T-helper 1 cell treated with Interleukin-12 subunit alpha and Interleukin-12 subunit beta and Interleukin-4 antibody, amounts not matched to agents 30 ng/mL and 1 ng/mL, for 36 hours (primary cell): ENCODE measurements around the gene UQCRQ. TPM values are rescaled to one million over a fixed set of nuclear protein-coding genes. Genes with fewer than 3 reads are reported as not detected.

Experiments used
- intact Hi-C: fragments of 100-400 bp; cut with micrococcal nuclease; formaldehyde crosslinking; loops from one replicate; pipeline ENCODE4 v1.15.1; 2024
- total RNA-seq: library from RNA; stranded (reverse); gene quantifications from 2 replicates; pipeline ENCODE4 v1.2.3, GENCODE V29; 2022

Gene UQCRQ
- 324 and 333 TPM in 2 replicates for total RNA-seq

DNA sequence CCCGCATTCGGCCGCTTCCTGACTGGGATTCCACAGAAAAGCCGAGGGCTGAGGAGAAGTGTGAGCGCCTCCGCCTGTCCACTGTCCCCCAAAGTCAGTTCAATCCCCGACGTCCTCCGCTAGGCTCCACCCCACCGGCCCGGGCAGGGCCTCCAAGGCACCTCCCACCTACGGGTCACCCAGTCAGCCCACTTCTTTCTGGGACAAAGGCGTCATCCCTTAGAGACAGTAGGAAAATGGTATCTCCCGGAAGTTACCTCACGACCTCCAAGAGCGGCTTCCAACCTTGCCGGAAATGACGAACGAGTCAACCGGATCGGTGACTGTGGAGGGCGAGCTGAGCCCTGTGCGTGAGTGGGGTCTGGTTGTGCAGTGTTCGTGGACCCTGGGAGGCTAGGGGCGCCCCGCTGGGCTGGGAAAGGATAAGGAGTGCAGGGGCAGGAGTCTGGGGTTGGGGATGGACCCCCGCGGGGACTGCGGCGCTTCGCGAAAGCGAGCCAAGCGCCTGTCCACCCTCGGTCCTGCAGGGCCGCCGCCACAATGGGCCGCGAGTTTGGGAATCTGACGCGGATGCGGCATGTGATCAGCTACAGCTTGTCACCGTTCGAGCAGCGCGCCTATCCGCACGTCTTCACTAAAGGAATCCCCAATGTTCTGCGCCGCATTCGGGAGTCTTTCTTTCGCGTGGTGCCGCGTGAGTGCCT is at the start of gene UQCRQ, which contains the start of gene GDF9:
Gene UQCRQ (plus strand): TSS at position 301 of the 704 bp plus-strand sequence. CDS start 240 bp downstream, at position 541.
Gene GDF9 (minus strand): TSS at position 128 of the 704 bp plus-strand sequence. CDS start 1,936 bp downstream, outside the sequence.
- intact Hi-C loops, result loop anchor here (1.0 to 10.0 kb wide), 14 partner anchors 36 to 1891 kb away; partner anchors contain the start of genes AFF4, C5orf15, DDX46 and FNIP1

DNA sequence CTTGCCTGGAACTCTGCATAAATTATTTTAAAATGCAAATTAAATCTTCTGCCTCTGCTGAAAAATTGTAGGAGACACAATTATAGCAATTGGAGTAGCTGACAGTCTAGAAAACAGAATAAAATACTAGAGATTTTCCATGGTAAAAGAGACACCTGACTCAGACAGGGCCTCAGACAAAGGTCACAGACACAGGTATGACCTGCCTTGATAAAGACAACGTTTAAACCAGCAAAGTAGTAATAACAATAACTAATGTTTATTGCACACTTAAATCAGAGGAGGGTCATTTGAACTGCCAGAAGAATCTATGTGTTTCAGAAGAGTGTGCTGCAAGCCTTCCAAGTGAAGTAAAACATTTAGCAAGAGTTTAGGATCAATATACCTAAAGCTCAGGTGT is 49.4 kb upstream of the UQCRQ start:
- intact Hi-C loops, result no loop called here

DNA sequence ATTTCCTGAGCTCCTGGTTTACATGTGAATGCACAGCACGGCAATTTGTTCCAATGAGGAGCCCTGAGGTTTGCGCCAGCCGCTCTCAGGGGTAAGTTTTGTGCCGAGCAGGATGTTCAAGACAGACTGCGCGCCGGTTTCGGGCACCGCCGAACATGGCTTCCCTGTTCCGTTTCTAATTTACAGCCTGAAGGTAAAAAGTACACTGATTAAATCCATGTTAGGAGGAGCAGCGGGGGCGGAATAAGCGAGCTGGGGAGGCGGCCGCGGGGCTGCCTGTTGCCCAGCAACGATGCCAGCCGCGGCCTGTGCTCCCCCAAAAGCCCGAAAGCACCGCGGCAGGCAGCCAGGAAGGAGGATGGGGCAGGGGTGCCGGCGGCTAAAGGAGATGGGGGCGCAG is 47.0 kb upstream of the UQCRQ start:
- intact Hi-C loops, result no loop called here

GRCh38 chr5:132820162-132820754 is 46.2 kb upstream of the UQCRQ start:
- intact Hi-C loops, result loop anchor here (1.0 to 2.0 kb wide), 6 partner anchors 73 to 435 kb away; partner anchors contain the start of genes CCNI2 and KIF3A

DNA sequence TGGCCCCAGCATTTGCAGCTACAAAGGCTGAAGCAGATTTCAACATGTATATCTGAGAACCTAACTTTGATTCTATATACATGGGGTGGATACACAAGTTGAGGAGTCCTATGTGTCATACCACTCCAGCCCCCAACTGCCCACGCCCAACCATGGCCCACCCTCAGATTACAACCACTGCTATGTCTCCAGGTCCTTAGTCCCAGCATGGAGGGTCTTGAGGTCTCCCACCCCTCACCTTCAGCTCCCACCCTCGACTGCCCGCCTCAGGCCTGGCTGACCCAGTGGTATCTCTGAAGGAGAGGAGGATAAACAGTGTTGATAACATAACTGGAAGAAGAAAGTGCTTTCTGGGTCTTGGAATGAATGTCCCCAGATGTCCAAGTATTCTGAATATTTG is 45.1 kb upstream of the UQCRQ start:
- intact Hi-C loops, result loop anchor here (2.0 kb wide), 1 partner anchor 85 kb away; the partner anchor contains the start of gene KIF3A

DNA sequence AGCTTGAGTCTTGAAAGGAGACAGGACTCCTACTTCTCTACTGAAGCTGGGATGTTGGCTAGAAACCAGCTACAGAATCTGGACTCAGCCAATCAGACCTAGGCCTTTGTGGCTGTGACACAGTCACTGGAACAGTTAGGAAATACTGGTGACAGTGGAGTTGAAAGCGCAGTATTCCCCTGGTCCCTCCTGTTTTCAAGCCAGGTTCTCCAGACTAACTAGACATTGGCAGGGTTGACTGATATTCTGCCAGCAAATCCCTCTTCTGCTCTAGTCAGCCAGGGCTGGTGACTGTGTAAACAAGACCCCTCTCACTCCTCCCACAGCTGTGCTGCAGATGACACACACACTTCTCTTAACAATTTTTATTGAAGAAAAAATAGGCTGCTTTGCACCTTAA is 44.7 kb upstream of the UQCRQ start:
- intact Hi-C loops, result loop anchor here (2.0 kb wide), 1 partner anchor 85 kb away; the partner anchor contains the start of gene KIF3A

DNA sequence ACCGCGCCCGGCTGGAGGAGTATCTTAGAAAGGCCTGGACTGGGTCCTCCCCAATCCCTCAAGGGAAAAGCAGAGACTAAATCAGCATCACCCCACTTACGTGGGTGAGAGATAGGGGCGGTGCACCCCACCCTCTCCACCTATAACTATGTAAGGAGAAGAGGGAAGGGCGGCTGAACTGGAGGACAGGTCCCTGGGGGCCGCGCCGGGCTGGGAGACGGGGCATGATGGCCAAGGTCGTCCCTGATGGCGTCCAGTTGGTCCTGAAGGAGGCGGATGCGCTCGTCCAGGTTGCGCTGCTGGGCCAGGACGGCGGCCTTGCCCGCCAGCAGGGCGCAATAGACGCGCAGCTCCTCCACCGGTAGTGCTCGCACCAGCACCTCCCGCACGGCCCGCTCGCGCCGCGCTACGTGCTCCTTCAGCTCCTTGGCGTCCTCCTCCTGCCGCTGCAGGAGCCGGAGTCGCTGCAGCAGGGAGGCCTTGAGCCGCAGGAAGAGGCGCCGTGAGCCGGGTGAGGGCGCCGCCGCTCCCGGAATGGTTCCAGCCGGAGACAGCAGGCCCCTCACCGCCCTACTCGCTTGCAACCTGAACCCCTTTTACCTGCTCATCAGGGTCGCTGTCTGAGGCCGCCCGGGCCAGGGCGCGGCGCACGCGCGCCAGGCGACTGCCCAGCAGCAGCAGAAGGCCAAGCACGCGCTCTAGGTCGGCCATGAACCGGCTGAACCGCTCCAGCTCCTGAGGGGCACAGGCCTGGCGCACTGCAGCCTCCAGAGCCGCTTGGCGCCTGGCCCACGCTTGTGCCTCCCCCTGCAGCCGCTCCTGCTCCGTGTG is 43.6 kb upstream of the UQCRQ start:
- intact Hi-C loops, result no loop called here

- intact Hi-C loops, result no loop called here
These were observed 42.9 kb upstream of the UQCRQ start for GRCh38 chr5:132823481-132824050.

- intact Hi-C loops, result no loop called here
These were observed 42.0 kb upstream of the UQCRQ start for GRCh38 chr5:132824426-132824825.

DNA sequence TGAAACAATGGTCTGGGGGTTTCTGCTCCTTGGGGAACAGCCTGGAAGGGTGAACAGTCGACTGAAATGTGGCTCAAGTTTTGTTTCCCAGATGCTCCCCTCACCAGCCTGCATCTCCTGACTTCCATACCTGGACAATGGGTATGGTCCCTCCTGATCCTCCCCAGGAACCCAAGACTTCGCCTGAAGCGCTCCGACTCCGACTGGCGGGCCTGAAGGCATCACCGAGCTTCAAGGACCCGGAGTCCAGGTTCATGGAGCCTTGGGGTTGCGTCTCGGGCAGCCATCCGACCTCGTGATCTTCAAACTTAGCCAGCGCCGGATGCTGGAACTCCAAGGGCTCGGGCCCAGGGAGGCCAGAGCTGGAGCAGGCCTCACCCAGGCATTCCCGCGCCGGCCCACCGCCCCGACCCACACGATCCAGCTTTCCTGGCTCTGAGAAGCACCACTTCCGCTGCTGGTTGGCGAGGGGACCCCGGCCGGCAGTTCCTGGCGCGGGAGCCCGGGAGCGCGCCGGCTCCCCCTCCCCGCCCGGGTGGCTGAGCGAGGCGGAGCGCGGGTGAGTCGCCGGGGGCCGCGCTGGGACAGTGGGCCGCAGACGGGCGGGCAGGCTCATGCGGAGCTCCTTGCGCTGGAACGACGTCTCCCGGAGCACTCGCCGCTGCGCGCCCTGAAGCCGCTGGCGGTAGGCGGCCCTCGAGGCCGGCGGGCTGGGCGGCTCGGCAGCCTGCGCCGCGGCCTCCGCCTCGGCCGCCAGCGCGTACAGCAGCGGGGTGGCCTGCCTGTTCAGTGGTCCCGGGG is 41.2 kb upstream of the UQCRQ start:
- intact Hi-C loops, result no loop called here

DNA sequence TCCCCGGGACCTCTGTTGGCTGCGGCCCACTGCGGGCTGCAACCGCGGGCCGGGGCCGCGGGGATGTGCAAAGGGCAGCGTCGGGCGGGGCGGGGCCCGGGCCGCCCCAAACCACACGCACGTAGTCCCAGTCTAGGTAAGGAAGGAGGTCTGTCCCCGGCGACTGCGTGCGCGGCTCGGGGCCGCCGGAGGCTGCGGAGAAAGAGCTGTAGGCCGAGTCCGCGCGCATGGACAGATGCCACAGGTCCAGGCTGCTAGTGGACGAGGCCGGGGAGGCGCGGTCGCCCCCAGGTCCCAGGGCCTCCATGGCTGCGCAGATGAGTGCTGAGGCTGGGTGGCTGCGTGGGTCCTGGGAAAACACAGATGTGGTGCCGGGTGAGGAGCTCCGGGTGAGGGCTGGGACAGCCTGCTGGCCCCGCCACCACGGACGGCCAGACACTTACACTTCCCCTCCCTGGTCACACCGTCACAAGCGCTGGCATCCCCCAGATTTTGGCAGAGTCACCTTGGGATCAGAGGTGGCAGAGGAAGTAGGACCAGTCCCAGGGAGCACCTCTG is 40.5 kb upstream of the UQCRQ start:
- intact Hi-C loops, result no loop called here

GRCh38 chr5:132826424-132827082 is 39.9 kb upstream of the UQCRQ start:
- intact Hi-C loops, result no loop called here

DNA sequence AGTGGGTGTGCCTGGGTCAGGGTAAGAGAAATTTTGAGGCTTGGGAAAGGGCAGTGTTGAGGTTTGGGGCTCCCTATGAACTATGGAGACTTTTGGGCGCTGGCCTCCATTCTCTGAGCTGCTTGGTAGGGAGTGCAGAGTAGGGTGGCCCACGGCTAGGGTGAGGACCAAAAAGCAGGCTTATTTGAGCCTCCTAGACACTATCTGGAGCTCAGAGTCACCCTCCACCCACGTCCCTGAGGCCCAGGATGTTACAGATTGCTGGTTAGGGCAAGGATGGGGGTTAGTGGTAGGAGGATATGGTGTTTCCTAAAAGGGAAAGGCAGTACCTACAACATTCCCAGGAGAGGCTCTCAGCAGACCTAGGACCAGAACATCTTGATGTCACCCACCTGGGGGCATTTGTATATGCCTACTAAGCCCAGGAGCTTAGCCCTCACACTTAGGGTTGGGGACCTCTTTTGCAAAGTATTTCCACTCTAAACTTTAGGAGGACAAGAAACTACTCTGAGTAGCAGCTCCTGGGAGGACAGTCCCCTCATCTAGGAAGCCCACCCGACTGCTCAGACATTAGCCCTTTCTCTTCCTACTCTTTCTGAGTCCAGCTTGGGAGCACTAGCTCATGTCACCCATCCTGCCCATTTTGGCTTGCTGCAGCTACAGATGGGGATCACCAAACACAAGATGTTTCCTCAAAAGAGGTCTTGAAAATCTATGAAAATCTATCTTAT is 38.3 kb upstream of the UQCRQ start:
- intact Hi-C loops, result no loop called here

GRCh38 chr5:132828846-132829494 is 37.5 kb upstream of the UQCRQ start:
- intact Hi-C loops, result no loop called here

DNA sequence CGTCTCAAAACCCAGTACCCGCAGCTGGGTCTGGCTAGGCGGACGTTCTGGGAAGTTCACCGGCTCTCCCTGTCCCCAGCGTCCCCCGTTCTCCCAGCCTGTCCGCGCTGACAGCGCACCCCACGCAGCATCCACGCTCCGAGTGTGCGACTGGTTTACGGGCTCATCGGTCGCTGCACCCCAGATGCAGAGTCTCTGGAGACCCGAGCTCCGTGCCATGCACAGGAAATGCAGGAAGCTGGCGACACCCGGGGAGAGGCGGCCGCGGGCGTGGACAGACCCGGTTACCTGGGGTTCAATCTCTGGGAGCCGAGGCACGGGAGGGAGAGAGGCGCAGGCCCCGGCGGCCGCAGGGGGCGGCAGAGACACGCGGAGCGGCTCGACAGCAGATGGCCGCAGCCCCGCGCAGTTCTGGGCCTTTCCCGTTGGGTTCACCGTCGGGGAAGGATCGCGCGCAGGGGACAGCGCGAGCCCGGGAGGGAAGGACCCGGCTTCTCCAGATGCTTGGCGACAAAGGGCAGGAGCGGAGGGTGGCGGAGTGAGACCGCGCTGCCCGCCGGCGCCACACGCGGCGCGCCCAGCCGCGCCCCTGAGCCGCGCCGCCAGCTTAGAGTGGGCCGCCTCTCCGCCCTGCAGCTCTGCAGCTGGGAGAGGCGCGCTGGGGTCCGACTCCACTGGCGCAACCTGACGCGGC is 36.6 kb upstream of the UQCRQ start:
- intact Hi-C loops, result loop anchor here (1.0 kb wide), 3 partner anchors 36 to 221 kb away; partner anchors contain the start of genes GDF9 and UQCRQ

- intact Hi-C loops, result loop anchor here (1.0 kb wide), 3 partner anchors 36 to 221 kb away; partner anchors contain the start of genes GDF9 and UQCRQ
These were observed 35.9 kb upstream of the UQCRQ start, which contains the start of gene SHROOM1 for GRCh38 chr5:132830436-132831094. Gene SHROOM1 (minus strand): TSS chr5:132830647. CDS start chr5:132826140, 4,507 bp downstream.
